ENCODE results near the gene TIMELESS. TPM values are rescaled to one million over a fixed set of nuclear protein-coding genes. Genes with fewer than 3 reads are reported as not detected.

Gene TIMELESS
- total and polyA plus RNA-seq, 10 of the 15 experiments (the other 5 are each of a cell fraction or from before 2014, with no cell fraction given), result 5.8 to 57.8 (median 31.8) TPM

- peak; percentile 97 for TF ChIP-seq ATF3 (IDR thresholded peaks at IDR 0.05; ENCODE audit: borderline replicate concordance, extremely low read depth, low read depth, low read length)
- TF ChIP-seq CHD1 (IDR thresholded peaks at IDR 0.05; ENCODE audit: low read depth, low read length), result no peak
- peak; percentile 94 for TF ChIP-seq RUNX3 (IDR thresholded peaks at IDR 0.05; ENCODE audit: low read length)
- TF ChIP-seq TAF1 (IDR thresholded peaks at IDR 0.05; ENCODE audit: borderline replicate concordance, low read depth, low read length), result peak; percentile 96
- TF ChIP-seq EP300 (IDR thresholded peaks at IDR 0.05; ENCODE audit: borderline replicate concordance in 1 of 2, control insufficient read depth in 1 of 2, low read depth in 2 of 2, low read length in 2 of 2), result no peak
- TF ChIP-seq NRF1 (conservative IDR thresholded peaks at IDR 0.05; ENCODE audit: low read depth, low read length), result no peak; the same call in 1 of the 2 replicates
- no peak for TF ChIP-seq WRNIP1 (IDR thresholded peaks at IDR 0.05; ENCODE audit: borderline replicate concordance, low read depth, low read length)
- no peak for TF ChIP-seq JUNB (IDR thresholded peaks at IDR 0.05)
- TF ChIP-seq REST (IDR thresholded peaks at IDR 0.05; ENCODE audit: low read depth, low read length), result no peak; the same call in 1 of the 2 replicates
- TF ChIP-seq LARP7 (IDR thresholded peaks at IDR 0.05), result peak; percentile 54; the same call in 1 of the 2 replicates
- peak; percentile 99 for TF ChIP-seq CREM (IDR thresholded peaks at IDR 0.05; ENCODE audit: low read depth)
- peak; percentile 65; the same call in 1 of the 2 replicates for TF ChIP-seq PAX8 (IDR thresholded peaks at IDR 0.05)
- no peak for TF ChIP-seq MYB (IDR thresholded peaks at IDR 0.05; ENCODE audit: borderline replicate concordance, low read depth, low read length)
- no peak for TF ChIP-seq HDGF (IDR thresholded peaks at IDR 0.05)
- TF ChIP-seq SUZ12 (IDR thresholded peaks at IDR 0.05; ENCODE audit: unreplicated experiment), result no peak
- peak; percentile 65 for TF ChIP-seq NR2C1 (IDR thresholded peaks at IDR 0.05)
- peak; percentile 96 for TF ChIP-seq POLR2AphosphoS5 (IDR thresholded peaks at IDR 0.05; ENCODE audit: low read length)
- no peak for TF ChIP-seq CBX5 (IDR thresholded peaks at IDR 0.05; ENCODE audit: low read depth)
- no peak for TF ChIP-seq NR2F1 (conservative IDR thresholded peaks at IDR 0.05)
- no peak for TF ChIP-seq CEBPB (IDR thresholded peaks at IDR 0.05; ENCODE audit: borderline replicate concordance in 1 of 2, low read depth in 2 of 2, low read length in 2 of 2)
- TF ChIP-seq BHLHE40 (IDR thresholded peaks at IDR 0.05; ENCODE audit: borderline replicate concordance in 1 of 2, low read depth in 2 of 2, low read length in 1 of 2), result peak; percentile 87 to 93
- no peak for TF ChIP-seq ETV6 (conservative IDR thresholded peaks at IDR 0.05 in 1 of 2, IDR thresholded peaks at IDR 0.05 in 1 of 2; ENCODE audit: borderline replicate concordance in 1 of 2, low read depth in 1 of 2)
- no peak for TF ChIP-seq RAD21 (IDR thresholded peaks at IDR 0.05; ENCODE audit: insufficient read depth, low read depth, low read length)
- no peak for TF ChIP-seq EZH2 (IDR thresholded peaks at IDR 0.05; ENCODE audit: borderline replicate concordance, control insufficient read depth, low read depth, low read length)
- TF ChIP-seq RCOR1 (conservative IDR thresholded peaks at IDR 0.05; ENCODE audit: low read depth, low read length), result no peak
- TF ChIP-seq SPI1 (IDR thresholded peaks at IDR 0.05; ENCODE audit: borderline replicate concordance, insufficient read depth, low read depth, low read length), result peak; percentile 69
- peak; percentile 52 for TF ChIP-seq SIX5 (IDR thresholded peaks at IDR 0.05; ENCODE audit: low read depth, low read length, severe bottlenecking)
Observed at GRCh38 chr12:56468216-56469006, 19.2 kb upstream of the TIMELESS start, which contains the start of gene SPRYD4 (continued).

All from GM12878 (cell line).